ENCODE data around the gene ZNF362. TPM values are rescaled to one million over a fixed set of nuclear protein-coding genes. Genes with fewer than 3 reads are reported as not detected.

ZNF362 gene
- total and polyA plus RNA-seq, 2 of the 13 experiments (the other 11 are each of a cell fraction or from before 2014, with no cell fraction given): 8.3 to 14.2 TPM

- TF ChIP-seq ARID5B (CRISPR knock-in tag; IDR thresholded peaks at IDR 0.05) (peak; percentile 47; the same call in 1 of the 2 replicates), ZNF44 (CRISPR knock-in tag; IDR thresholded peaks at IDR 0.05) (no peak), RXRB (CRISPR knock-in tag; IDR thresholded peaks at IDR 0.05; ENCODE audit: borderline replicate concordance) (peak; percentile 47; the same call in 1 of the 2 replicates), ZNF639 (CRISPR knock-in tag; conservative IDR thresholded peaks at IDR 0.05) (peak; percentile 76; the same call in 1 of the 2 replicates), FOXO1 (CRISPR knock-in tag; IDR thresholded peaks at IDR 0.05) (peak; percentile 68; the same call in 1 of the 2 replicates), POLR2AphosphoS5 (IDR thresholded peaks at IDR 0.05; ENCODE audit: low read depth, low read length) (peak; percentile 42), ZNF292 (CRISPR knock-in tag; IDR thresholded peaks at IDR 0.05; ENCODE audit: borderline replicate concordance, low read depth) (no peak), IRF2 (CRISPR knock-in tag; IDR thresholded peaks at IDR 0.05) (no peak), SIN3B (IDR thresholded peaks at IDR 0.05; ENCODE audit: low read length) (no peak), FOXP1 (IDR thresholded peaks at IDR 0.05) (0 out of 2 replicates have a peak, but pooled peaks have one; percentile 6), FOXP1 (CRISPR knock-in tag; IDR thresholded peaks at IDR 0.05) (peak; percentile 77), ZSCAN29 (CRISPR knock-in tag; conservative IDR thresholded peaks at IDR 0.05) (peak; percentile 63; the same call in 1 of the 2 replicates), ZNF761 (CRISPR knock-in tag; conservative IDR thresholded peaks at IDR 0.05) (no peak), ZFX (CRISPR knock-in tag; IDR thresholded peaks at IDR 0.05; ENCODE audit: low read depth) (peak; percentile 44; the same call in 1 of the 2 replicates), ARNT2 (CRISPR knock-in tag; IDR thresholded peaks at IDR 0.05; ENCODE audit: low read depth) (0 out of 2 replicates have a peak, but pooled peaks have one; percentile 39), MEF2D (CRISPR knock-in tag; IDR thresholded peaks at IDR 0.05) (no peak; the same call in 1 of the 2 replicates), ZBTB21 (CRISPR knock-in tag; IDR thresholded peaks at IDR 0.05) (no peak), ZNF142 (CRISPR knock-in tag; IDR thresholded peaks at IDR 0.05) (no peak), ZNF136 (CRISPR knock-in tag; IDR thresholded peaks at IDR 0.05; ENCODE audit: low read depth) (no peak), JARID2 (CRISPR knock-in tag; IDR thresholded peaks at IDR 0.05; ENCODE audit: insufficient replicate concordance) (no peak)
Observed at GRCh38 chr1:33256471-33257206, at the start of gene ZNF362 (continued).

Data from HepG2 (cell line).